ENCODE results near the gene CPSF3.

GRCh38 chr2:9382604-9383235, 40.7 kb upstream of the CPSF3 start:
- TF ChIP-seq SP1 (IDR thresholded peaks at IDR 0.05): no peak
- TF ChIP-seq TARDBP (IDR thresholded peaks at IDR 0.05): no peak
- TF ChIP-seq CTBP1 (IDR thresholded peaks at IDR 0.05; ENCODE audit: borderline replicate concordance): no peak
- TF ChIP-seq ELF4 (IDR thresholded peaks at IDR 0.05): no peak
- TF ChIP-seq SUZ12 (IDR thresholded peaks at IDR 0.05): no peak
- TF ChIP-seq FOXM1 (IDR thresholded peaks at IDR 0.05; ENCODE audit: borderline replicate concordance): no peak

Measured in HEK293T (cell line).